Nephron (organoid): ENCODE measurements around the gene C10orf105.

ENCODE experiments used
- H3K27ac Mint-ChIP-seq, 3 experiments: 2 replicates each; pipeline ENCODE4 v1.8.0; 2020; ENCODE audit warnings: mixed read lengths in 3 of 3, mild to moderate bottlenecking in 2 of 3, moderate library complexity in 1 of 3
- H3K27me3 Mint-ChIP-seq: 2 replicates; pipeline ENCODE4 v1.8.0; 2021; ENCODE audit warnings: low read depth, mild to moderate bottlenecking, moderate library complexity, mixed read lengths
- H3K36me3 Mint-ChIP-seq: 2 replicates; pipeline ENCODE4 v1.8.0; 2020; ENCODE audit warnings: low read depth, mixed read lengths
- H3K4me1 Mint-ChIP-seq: 2 replicates; pipeline ENCODE4 v1.8.0; 2020; ENCODE audit warnings: mixed read lengths
- H3K4me3 Mint-ChIP-seq, 3 experiments: 2 replicates each; pipeline ENCODE4 v1.8.0; 2020; ENCODE audit warnings: mild to moderate bottlenecking in 3 of 3, mixed read lengths in 3 of 3, moderate library complexity in 2 of 3
- H3K9me3 Mint-ChIP-seq: 2 replicates; pipeline ENCODE4 v1.8.0; 2020; ENCODE audit warnings: mixed read lengths
- CTCF ChIP-seq, 3 experiments: fragments of 200-600 bp; sonication (generic); IDR thresholded peaks; one replicate each; pipeline ENCODE4 v1.5.0; 2021; ENCODE audit warnings: antibody characterized with exemption in 3 of 3; ENCODE audit not compliant: unreplicated experiment in 3 of 3

The C10orf105 gene

GRCh38 chr10:71694567-71694968, 25.0 kb downstream of the C10orf105 start:
- Mint-ChIP-seq H3K4me3 (no peak overlapping the region), H3K36me3 (no peaks in the 10 kb centered on the region), H3K27me3 (peaks cover 17% of the 10 kb centered on the region), H3K4me1 (no peaks in the 10 kb centered on the region), H3K9me3 (no peaks in the 10 kb centered on the region), H3K27ac (no peak overlapping the region)
- TF ChIP-seq CTCF (IDR thresholded peaks at IDR 0.05; ENCODE audit: unreplicated experiment in 3 of 3): no peak

DNA sequence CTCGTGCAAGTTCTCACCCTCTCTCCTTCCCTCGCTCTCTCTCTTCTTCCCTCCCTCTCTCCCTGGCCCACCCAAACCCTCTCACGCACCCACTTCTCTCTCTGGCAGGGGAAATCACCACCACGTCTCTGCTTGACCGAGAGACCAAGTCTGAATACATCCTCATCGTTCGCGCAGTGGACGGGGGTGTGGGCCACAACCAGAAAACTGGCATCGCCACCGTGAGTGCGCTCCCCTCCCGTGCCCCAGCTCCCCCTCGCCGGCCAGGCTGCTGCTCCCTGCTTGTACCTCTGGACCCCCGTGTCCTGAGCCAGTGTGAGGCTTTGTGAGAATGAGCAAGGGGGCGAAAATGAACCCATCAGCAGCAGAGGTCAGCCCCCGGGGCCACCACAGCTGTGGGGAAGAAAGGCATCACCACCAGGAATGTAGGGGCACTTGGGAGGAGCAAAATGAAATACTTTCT, 25.5 kb downstream of the C10orf105 start:
- no peak overlapping the region for H3K27ac Mint-ChIP-seq
- peaks cover 14% of the 10 kb centered on the region for H3K27me3 Mint-ChIP-seq
- H3K36me3 Mint-ChIP-seq: no peaks in the 10 kb centered on the region
- no peak overlapping the region for H3K4me3 Mint-ChIP-seq
- no peaks in the 10 kb centered on the region for H3K4me1 Mint-ChIP-seq
- no peaks in the 10 kb centered on the region for H3K9me3 Mint-ChIP-seq
- no peak for TF ChIP-seq CTCF (IDR thresholded peaks at IDR 0.05; ENCODE audit: unreplicated experiment in 3 of 3)

DNA sequence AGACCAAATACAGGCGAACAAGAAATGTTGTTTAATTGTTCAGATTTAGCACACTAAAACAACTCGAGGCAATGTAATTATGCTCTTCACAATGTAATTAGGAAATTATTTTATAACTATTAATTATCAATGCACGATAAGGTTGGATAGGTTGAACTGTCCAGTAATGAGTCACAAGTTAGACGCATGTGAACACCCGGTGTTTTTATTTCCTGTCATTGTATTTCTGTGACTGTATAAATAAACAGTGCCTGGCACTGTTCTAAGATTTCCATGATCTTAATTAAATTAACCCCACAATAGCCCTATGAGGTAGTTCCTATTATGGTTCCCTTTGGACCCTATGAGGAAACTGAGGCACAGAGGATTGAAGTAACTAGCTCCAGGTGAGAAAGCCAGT, 26.2 kb downstream of the C10orf105 start:
- no peaks in the 10 kb centered on the region for H3K4me1 Mint-ChIP-seq
- no peak overlapping the region for H3K4me3 Mint-ChIP-seq
- H3K9me3 Mint-ChIP-seq: no peaks in the 10 kb centered on the region
- no peak overlapping the region for H3K27ac Mint-ChIP-seq
- no peaks in the 10 kb centered on the region for H3K36me3 Mint-ChIP-seq
- TF ChIP-seq CTCF (IDR thresholded peaks at IDR 0.05; ENCODE audit: unreplicated experiment in 3 of 3): no peak
- H3K27me3 Mint-ChIP-seq: peaks cover 14% of the 10 kb centered on the region

- no peak overlapping the region for H3K4me3 Mint-ChIP-seq
- peaks cover 19% of the 10 kb centered on the region for H3K27me3 Mint-ChIP-seq
- H3K9me3 Mint-ChIP-seq: peaks cover 3% of the 10 kb centered on the region
- peaks cover 4% of the 10 kb centered on the region for H3K36me3 Mint-ChIP-seq
- no peaks in the 10 kb centered on the region for H3K4me1 Mint-ChIP-seq
- TF ChIP-seq CTCF (IDR thresholded peaks at IDR 0.05; ENCODE audit: unreplicated experiment in 3 of 3): no peak
- H3K27ac Mint-ChIP-seq: no peak overlapping the region
Observed at GRCh38 chr10:71692598-71693306, 26.8 kb downstream of the C10orf105 start.

- no peak overlapping the region for H3K4me3 Mint-ChIP-seq
- no peak overlapping the region for H3K27ac Mint-ChIP-seq
- H3K4me1 Mint-ChIP-seq: peaks cover 3% of the 10 kb centered on the region
- H3K36me3 Mint-ChIP-seq: peaks cover 4% of the 10 kb centered on the region
- H3K9me3 Mint-ChIP-seq: peaks cover 3% of the 10 kb centered on the region
- H3K27me3 Mint-ChIP-seq: peaks cover 22% of the 10 kb centered on the region
- no peak for TF ChIP-seq CTCF (IDR thresholded peaks at IDR 0.05; ENCODE audit: unreplicated experiment in 3 of 3)
Observed at GRCh38 chr10:71691405-71691804, 28.2 kb downstream of the C10orf105 start.

DNA sequence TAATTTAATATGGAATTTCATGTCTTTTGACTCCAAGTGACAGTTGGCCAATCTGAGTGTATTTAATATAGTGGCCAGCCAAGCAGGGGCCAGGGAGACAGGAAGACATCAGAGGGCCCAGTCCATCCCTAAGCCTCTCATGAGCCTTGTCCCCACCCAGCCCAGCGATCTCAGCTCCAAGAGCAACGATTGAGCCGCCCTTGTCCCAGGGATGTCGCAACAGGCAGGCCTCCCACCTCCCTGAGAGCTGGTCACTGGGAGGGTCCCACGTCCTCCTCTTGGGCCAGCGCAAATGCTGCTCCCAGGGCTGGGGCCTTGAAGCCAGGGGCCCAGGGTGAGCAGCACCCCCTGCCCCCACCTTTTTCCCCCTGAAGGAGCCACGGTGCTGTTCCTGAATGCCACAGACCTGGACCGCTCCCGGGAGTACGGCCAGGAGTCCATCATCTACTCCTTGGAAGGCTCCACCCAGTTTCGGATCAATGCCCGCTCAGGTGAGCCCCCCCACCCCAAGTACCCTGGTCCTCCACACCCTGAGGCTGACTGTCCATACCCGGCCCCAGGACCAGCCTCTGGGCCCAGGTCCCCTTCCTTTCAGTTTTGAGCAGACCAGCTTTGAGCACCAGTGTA, 29.4 kb downstream of the C10orf105 start:
- Mint-ChIP-seq H3K36me3 (peaks cover 4% of the 10 kb centered on the region), H3K9me3 (peaks cover 3% of the 10 kb centered on the region), H3K27ac (no peak overlapping the region), H3K4me1 (peaks cover 9% of the 10 kb centered on the region), H3K27me3 (peaks cover 28% of the 10 kb centered on the region), H3K4me3 (no peak overlapping the region)
- no peak for TF ChIP-seq CTCF (IDR thresholded peaks at IDR 0.05; ENCODE audit: unreplicated experiment in 3 of 3)
